HAP-1 (cell line): ENCODE measurements around the gene GTPBP10.

ENCODE experiments used
- DNase-seq, 2 experiments: peaks; one replicate each; pipeline ENCODE4 v3.0.0-alpha.2; 2016 to 2020; ENCODE audit warnings: low spot score in 2 of 2
- H3K27me3 ChIP-seq: fragments of 250-450 bp; sonication (Bioruptor Pico); 2 replicates; pipeline ENCODE4 v1.5.1; 2020; ENCODE audit warnings: low read depth, mild to moderate bottlenecking, moderate library complexity
- H3K36me3 ChIP-seq: fragments of 250-450 bp; sonication (Bioruptor Pico); replicated peaks from 2 replicates; pipeline ENCODE4 v1.5.1; 2020; ENCODE audit warnings: mild to moderate bottlenecking
- H3K4me1 ChIP-seq: fragments of 250-450 bp; sonication (Bioruptor Pico); 2 replicates; pipeline ENCODE4 v1.5.1; 2020; ENCODE audit warnings: mild to moderate bottlenecking
- H3K4me3 ChIP-seq: fragments of 250-450 bp; sonication (Bioruptor Pico); 2 replicates; pipeline ENCODE4 v1.5.1; 2020; ENCODE audit warnings: mild to moderate bottlenecking, moderate library complexity
- H3K9me3 ChIP-seq: fragments of 250-450 bp; sonication (Bioruptor Pico); 2 replicates; pipeline ENCODE4 v1.5.1; 2020; ENCODE audit warnings: mild to moderate bottlenecking, moderate library complexity
- in situ Hi-C: fragments of 300-500 bp; cut with MboI; formaldehyde crosslinking; loops from 3 replicates; pipeline ENCODE4 v1.14.3; 2020; ENCODE audit warnings: low sequenced_read_pairs, inconsistent platforms, mixed read lengths

The GTPBP10 gene

GRCh38 chr7:90396420-90396819 is 49.9 kb downstream of the GTPBP10 start:
- H3K9me3 ChIP-seq, result no peaks in the 10 kb centered on the region
- DNase-seq, result no peak
- in situ Hi-C loops, result no loop called here
- H3K4me1 ChIP-seq, result no peaks in the 10 kb centered on the region
- no peak overlapping the region for H3K4me3 ChIP-seq
- H3K36me3 ChIP-seq, result no peaks in the 10 kb centered on the region
- no peaks in the 10 kb centered on the region for H3K27me3 ChIP-seq

- H3K36me3 ChIP-seq, result peaks cover 13% of the 10 kb centered on the region; the same call in 1 of the 2 replicates
- in situ Hi-C loops, result no loop called here
- no peak for DNase-seq
- H3K9me3 ChIP-seq, result no peaks in the 10 kb centered on the region
- H3K4me3 ChIP-seq, result no peak overlapping the region
- H3K27me3 ChIP-seq, result no peaks in the 10 kb centered on the region
- peaks cover 9% of the 10 kb centered on the region for H3K4me1 ChIP-seq
These were observed 55.5 kb downstream of the GTPBP10 start for GRCh38 chr7:90401989-90402388.

- DNase-seq, result no peak
- peaks cover 13% of the 10 kb centered on the region; the same call in 1 of the 2 replicates for H3K36me3 ChIP-seq
- in situ Hi-C loops, result no loop called here
- peaks cover 9% of the 10 kb centered on the region for H3K4me1 ChIP-seq
- H3K27me3 ChIP-seq, result no peaks in the 10 kb centered on the region
- no peaks in the 10 kb centered on the region for H3K9me3 ChIP-seq
- H3K4me3 ChIP-seq, result peak overlapping the region; percentile 53
These were observed 56.3 kb downstream of the GTPBP10 start for GRCh38 chr7:90402785-90403173.

GRCh38 chr7:90403174-90404113 is 56.9 kb downstream of the GTPBP10 start, which contains the start of gene CLDN12:
TSS of gene CLDN12 (plus strand) at chr7:90403461. CDS start at chr7:90412677, 9,216 bp downstream.
- in situ Hi-C loops, result no loop called here
- H3K4me3 ChIP-seq, result peak within 1 kb of the TSS; percentile 53

GRCh38 chr7:90404777-90405176 is 58.3 kb downstream of the GTPBP10 start:
- in situ Hi-C loops, result no loop called here
- DNase-seq, result no peak
- no peak overlapping the region for H3K4me3 ChIP-seq

More at GRCh38 chr7:90403174-90404113, 56.9 kb downstream of the GTPBP10 start, which contains the start of gene CLDN12:
- H3K36me3 ChIP-seq, result peaks cover 13% of the 10 kb centered on the region; the same call in 1 of the 2 replicates
- no peaks in the 10 kb centered on the region for H3K9me3 ChIP-seq
- DNase-seq, result peak; percentile 87 to 94
- H3K27me3 ChIP-seq, result no peaks in the 10 kb centered on the region
- H3K4me1 ChIP-seq, result peaks cover 9% of the 10 kb centered on the region

GRCh38 chr7:90407484-90407821 is 60.9 kb downstream of the GTPBP10 start:
- Histone ChIP-seq H3K9me3 (no peaks in the 10 kb centered on the region), H3K27me3 (no peaks in the 10 kb centered on the region), H3K36me3 (peaks cover 16% of the 10 kb centered on the region), H3K4me1 (peaks cover 9% of the 10 kb centered on the region), H3K4me3 (no peak overlapping the region)
- DNase-seq, result no peak
- in situ Hi-C loops, result no loop called here

More at GRCh38 chr7:90404777-90405176, 58.3 kb downstream of the GTPBP10 start:
- no peaks in the 10 kb centered on the region for H3K27me3 ChIP-seq
- peaks cover 9% of the 10 kb centered on the region for H3K4me1 ChIP-seq
- H3K36me3 ChIP-seq, result peaks cover 16% of the 10 kb centered on the region; the same call in 1 of the 2 replicates
- H3K9me3 ChIP-seq, result no peaks in the 10 kb centered on the region

GRCh38 chr7:90408142-90408541 is 61.6 kb downstream of the GTPBP10 start:
- in situ Hi-C loops, result no loop called here
- Histone ChIP-seq H3K4me3 (no peak overlapping the region), H3K27me3 (no peaks in the 10 kb centered on the region), H3K36me3 (peaks cover 16% of the 10 kb centered on the region), H3K4me1 (peaks cover 4% of the 10 kb centered on the region), H3K9me3 (no peaks in the 10 kb centered on the region)
- DNase-seq, result no peak

GRCh38 chr7:90409667-90410066 is 63.2 kb downstream of the GTPBP10 start:
- Histone ChIP-seq H3K4me3 (no peak overlapping the region), H3K4me1 (no peaks in the 10 kb centered on the region), H3K27me3 (no peaks in the 10 kb centered on the region), H3K9me3 (no peaks in the 10 kb centered on the region), H3K36me3 (peaks cover 16% of the 10 kb centered on the region)
- no peak for DNase-seq
- in situ Hi-C loops, result no loop called here

GRCh38 chr7:90411510-90411909 is 65.0 kb downstream of the GTPBP10 start:
- no peaks in the 10 kb centered on the region for H3K9me3 ChIP-seq
- H3K36me3 ChIP-seq, result peaks cover 3% of the 10 kb centered on the region
- H3K4me3 ChIP-seq, result no peak overlapping the region
- no peaks in the 10 kb centered on the region for H3K27me3 ChIP-seq
- no peaks in the 10 kb centered on the region for H3K4me1 ChIP-seq
- in situ Hi-C loops, result no loop called here
- DNase-seq, result no peak

GRCh38 chr7:90412458-90413184 is 66.1 kb downstream of the GTPBP10 start:
- DNase-seq, result peak in 1 of 2 experiments; percentile 35
- Histone ChIP-seq H3K9me3 (no peaks in the 10 kb centered on the region), H3K36me3 (peaks cover 2% of the 10 kb centered on the region), H3K4me3 (no peak overlapping the region), H3K4me1 (no peaks in the 10 kb centered on the region), H3K27me3 (no peaks in the 10 kb centered on the region)
- in situ Hi-C loops, result no loop called here

- no peaks in the 10 kb centered on the region for H3K4me1 ChIP-seq
- DNase-seq, result no peak
- no peak overlapping the region for H3K4me3 ChIP-seq
- no peaks in the 10 kb centered on the region for H3K27me3 ChIP-seq
- in situ Hi-C loops, result no loop called here
- H3K36me3 ChIP-seq, result peaks cover 2% of the 10 kb centered on the region
- H3K9me3 ChIP-seq, result no peaks in the 10 kb centered on the region
These were observed 66.6 kb downstream of the GTPBP10 start for GRCh38 chr7:90413185-90413528.

GRCh38 chr7:90421651-90422050 is 75.1 kb downstream of the GTPBP10 start:
- Histone ChIP-seq H3K9me3 (no peaks in the 10 kb centered on the region), H3K4me3 (no peak overlapping the region), H3K4me1 (no peaks in the 10 kb centered on the region), H3K27me3 (no peaks in the 10 kb centered on the region), H3K36me3 (no peaks in the 10 kb centered on the region)
- DNase-seq, result no peak
- in situ Hi-C loops, result no loop called here

GRCh38 chr7:90424720-90425119 is 78.2 kb downstream of the GTPBP10 start:
- in situ Hi-C loops, result no loop called here
- Histone ChIP-seq H3K4me1 (no peaks in the 10 kb centered on the region), H3K4me3 (no peak overlapping the region), H3K9me3 (no peaks in the 10 kb centered on the region), H3K36me3 (no peaks in the 10 kb centered on the region), H3K27me3 (no peaks in the 10 kb centered on the region)
- no peak for DNase-seq

GRCh38 chr7:90425376-90425775 is 78.9 kb downstream of the GTPBP10 start:
- Histone ChIP-seq H3K36me3 (no peaks in the 10 kb centered on the region), H3K4me3 (no peak overlapping the region), H3K27me3 (no peaks in the 10 kb centered on the region), H3K4me1 (no peaks in the 10 kb centered on the region), H3K9me3 (no peaks in the 10 kb centered on the region)
- in situ Hi-C loops, result no loop called here
- DNase-seq, result no peak
